Erythroblast (primary cell): ENCODE data around the gene PITPNC1.

Experiments
- GATA1 ChIP-seq: IDR thresholded peaks from 2 replicates; pipeline ENCODE4 v1.6.1; 2011; ENCODE audit warnings: low read depth, mild to moderate bottlenecking, control low read depth, low read length, moderate library complexity
- POLR2A ChIP-seq: IDR thresholded peaks from 2 replicates; pipeline ENCODE4 v1.6.1; 2011; ENCODE audit warnings: mild to moderate bottlenecking, low read length

GRCh38 chr17:67390646-67391361 is 13.7 kb downstream of the PITPNC1 start:
- TF ChIP-seq POLR2A (no peak), GATA1 (no peak)
